Renal pelvis (tissue), 4 donors: ENCODE data around the gene DAZAP1. TPM values are rescaled to one million over a fixed set of nuclear protein-coding genes. Genes with fewer than 3 reads are reported as not detected.

Source experiments
- DNase-seq: peaks from one replicate; pipeline ENCODE4 v3.0.0-alpha.2; 2013
- polyA plus RNA-seq, 3 donors: library from polyadenylated mRNA; unstranded; fragments of 120-200 nt; gene quantifications; one replicate each; pipeline ENCODE4 v1.2.1, GENCODE V29; 2013; ENCODE audit not compliant: insufficient read length in 3 of 3

DAZAP1 gene
- polyA plus RNA-seq, 3 donors: 85.2 to 99.4 (median 98.2) TPM

- DNase-seq: no peak
Observed at GRCh38 chr19:1421958-1422305, 14.5 kb downstream of the DAZAP1 start.

GRCh38 chr19:1422360-1422759, 15.0 kb downstream of the DAZAP1 start:
- no peak for DNase-seq

GRCh38 chr19:1422943-1423342, 15.6 kb downstream of the DAZAP1 start:
- DNase-seq: no peak

GRCh38 chr19:1423436-1424191, 16.2 kb downstream of the DAZAP1 start:
- DNase-seq: no peak

GRCh38 chr19:1424192-1424955, 17.0 kb downstream of the DAZAP1 start:
- no peak for DNase-seq

GRCh38 chr19:1425102-1425837, 17.9 kb downstream of the DAZAP1 start:
- no peak for DNase-seq

GRCh38 chr19:1425902-1426301, 18.5 kb downstream of the DAZAP1 start:
- no peak for DNase-seq

GRCh38 chr19:1426736-1427135, 19.4 kb downstream of the DAZAP1 start:
- DNase-seq: no peak

- DNase-seq: no peak
Observed at GRCh38 chr19:1427221-1427920, 20.0 kb downstream of the DAZAP1 start.

GRCh38 chr19:1428738-1429391, 21.5 kb downstream of the DAZAP1 start:
- DNase-seq: no peak

- no peak for DNase-seq
Observed at GRCh38 chr19:1429750-1430149, 22.4 kb downstream of the DAZAP1 start.

- DNase-seq: no peak
Observed at GRCh38 chr19:1430246-1430645, 22.9 kb downstream of the DAZAP1 start.

GRCh38 chr19:1431759-1432506, 24.5 kb downstream of the DAZAP1 start:
- no peak for DNase-seq

- no peak for DNase-seq
Observed at GRCh38 chr19:1432507-1432887, 25.1 kb downstream of the DAZAP1 start.

- no peak for DNase-seq
Observed at GRCh38 chr19:1433119-1434039, 26.0 kb downstream of the DAZAP1 start.

- DNase-seq: no peak
Observed at GRCh38 chr19:1434040-1434366, 26.6 kb downstream of the DAZAP1 start.

- no peak for DNase-seq
Observed at GRCh38 chr19:1434577-1435060, 27.2 kb downstream of the DAZAP1 start.

GRCh38 chr19:1435378-1435989, 28.1 kb downstream of the DAZAP1 start:
- DNase-seq: no peak

GRCh38 chr19:1437609-1438008, 30.2 kb downstream of the DAZAP1 start:
- no peak for DNase-seq
